ENCODE measurements around the gene IGFBP4.

Gene IGFBP4

DNA sequence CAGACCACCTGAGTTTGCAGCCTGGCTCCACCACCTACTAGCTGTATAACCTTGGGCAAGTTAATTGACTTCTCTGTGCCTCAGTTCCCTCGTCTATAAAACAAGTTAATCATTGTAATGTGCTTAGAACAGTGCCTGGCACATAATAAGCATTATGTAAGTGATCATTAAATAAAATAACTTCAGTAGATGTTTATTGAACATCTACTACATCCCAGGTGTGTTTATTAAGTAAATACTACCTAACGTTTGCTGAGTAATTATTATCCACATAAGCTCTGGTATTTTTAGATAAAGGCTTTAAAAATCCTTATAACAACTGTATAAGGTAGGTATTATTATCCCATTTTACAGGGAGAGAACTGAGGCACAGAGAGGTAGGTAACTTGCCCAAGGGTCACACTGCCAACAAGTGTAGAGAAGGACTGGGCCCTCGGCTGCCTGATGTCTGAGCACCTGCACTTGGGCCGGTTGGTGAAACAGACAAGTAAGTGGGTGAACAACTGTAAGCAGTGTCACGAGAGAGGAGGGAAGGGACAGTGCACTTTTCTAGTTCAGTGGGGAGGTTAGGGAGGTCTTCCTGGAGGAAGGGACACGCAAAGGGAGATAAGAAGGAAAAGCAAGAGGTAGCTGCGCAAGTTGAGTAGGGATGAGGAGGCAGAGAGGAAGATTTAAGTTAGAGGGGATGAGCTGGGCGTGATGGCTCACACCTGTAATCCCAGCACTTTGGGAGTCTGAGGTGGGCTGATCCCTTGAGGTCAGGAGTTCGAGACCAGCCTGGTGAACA is 53.6 kb downstream of the IGFBP4 start:
- no peak for DNase-seq (ENCODE audit: extremely low read depth, low read depth)
- TF ChIP-seq, protein P1, sequence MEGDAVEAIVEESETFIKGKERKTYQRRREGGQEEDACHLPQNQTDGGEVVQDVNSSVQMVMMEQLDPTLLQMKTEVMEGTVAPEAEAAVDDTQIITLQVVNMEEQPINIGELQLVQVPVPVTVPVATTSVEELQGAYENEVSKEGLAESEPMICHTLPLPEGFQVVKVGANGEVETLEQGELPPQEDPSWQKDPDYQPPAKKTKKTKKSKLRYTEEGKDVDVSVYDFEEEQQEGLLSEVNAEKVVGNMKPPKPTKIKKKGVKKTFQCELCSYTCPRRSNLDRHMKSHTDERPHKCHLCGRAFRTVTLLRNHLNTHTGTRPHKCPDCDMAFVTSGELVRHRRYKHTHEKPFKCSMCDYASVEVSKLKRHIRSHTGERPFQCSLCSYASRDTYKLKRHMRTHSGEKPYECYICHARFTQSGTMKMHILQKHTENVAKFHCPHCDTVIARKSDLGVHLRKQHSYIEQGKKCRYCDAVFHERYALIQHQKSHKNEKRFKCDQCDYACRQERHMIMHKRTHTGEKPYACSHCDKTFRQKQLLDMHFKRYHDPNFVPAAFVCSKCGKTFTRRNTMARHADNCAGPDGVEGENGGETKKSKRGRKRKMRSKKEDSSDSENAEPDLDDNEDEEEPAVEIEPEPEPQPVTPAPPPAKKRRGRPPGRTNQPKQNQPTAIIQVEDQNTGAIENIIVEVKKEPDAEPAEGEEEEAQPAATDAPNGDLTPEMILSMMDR (IDR thresholded peaks at IDR 0.05; ENCODE audit: low read depth, low read length): no peak

GRCh38 chr17:40497695-40498094 is 54.4 kb downstream of the IGFBP4 start:
- DNase-seq (ENCODE audit: extremely low read depth, low read depth): no peak
- TF ChIP-seq, protein P1 (IDR thresholded peaks at IDR 0.05; ENCODE audit: low read depth, low read length): no peak

DNA sequence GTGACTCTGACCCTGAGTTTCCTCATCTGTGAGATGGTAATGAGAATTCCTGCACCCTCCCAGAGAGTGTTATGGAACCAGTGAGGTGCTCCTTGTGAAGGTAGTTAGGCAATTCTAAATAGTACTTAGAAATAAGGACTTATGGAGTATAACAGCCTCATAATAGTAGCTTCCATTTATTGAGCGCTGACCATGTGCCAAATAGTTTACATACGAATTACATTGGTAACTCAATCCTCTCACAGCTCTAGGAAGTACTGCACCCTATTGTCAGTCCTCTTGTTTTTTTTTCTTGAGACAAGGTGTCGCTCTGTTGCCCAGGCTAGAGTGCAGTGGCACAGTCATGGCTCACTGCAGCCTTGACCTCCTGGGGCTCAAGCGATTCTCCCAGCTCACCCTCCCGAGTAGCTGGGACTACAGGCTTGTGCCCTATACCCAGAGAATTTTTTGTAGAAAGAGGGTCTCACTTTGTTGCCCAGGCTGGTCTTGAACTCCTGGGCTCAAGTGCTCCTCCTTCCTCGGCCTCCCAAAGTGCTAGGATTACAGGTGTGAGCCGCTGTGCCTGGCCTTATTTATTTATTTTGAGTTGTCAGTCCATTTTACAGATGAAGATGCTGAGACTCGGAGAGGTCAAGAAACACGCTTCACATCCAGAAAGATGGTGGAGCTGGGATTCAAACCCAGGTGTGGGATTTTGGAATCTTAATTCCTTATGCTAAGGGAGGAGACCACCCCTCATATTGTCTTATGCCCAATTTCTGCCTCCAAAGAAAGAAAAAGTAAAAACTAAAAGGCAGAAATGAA is 55.2 kb downstream of the IGFBP4 start:
- TF ChIP-seq, protein P1 (IDR thresholded peaks at IDR 0.05; ENCODE audit: low read depth, low read length): no peak
- DNase-seq (ENCODE audit: extremely low read depth, low read depth): no peak

- TF ChIP-seq, protein P1 (IDR thresholded peaks at IDR 0.05; ENCODE audit: low read depth, low read length): 0 out of 2 replicates have a peak, but pooled peaks have one; percentile 2
Measured at GRCh38 chr17:40499551-40500189, 56.4 kb downstream of the IGFBP4 start.

DNA sequence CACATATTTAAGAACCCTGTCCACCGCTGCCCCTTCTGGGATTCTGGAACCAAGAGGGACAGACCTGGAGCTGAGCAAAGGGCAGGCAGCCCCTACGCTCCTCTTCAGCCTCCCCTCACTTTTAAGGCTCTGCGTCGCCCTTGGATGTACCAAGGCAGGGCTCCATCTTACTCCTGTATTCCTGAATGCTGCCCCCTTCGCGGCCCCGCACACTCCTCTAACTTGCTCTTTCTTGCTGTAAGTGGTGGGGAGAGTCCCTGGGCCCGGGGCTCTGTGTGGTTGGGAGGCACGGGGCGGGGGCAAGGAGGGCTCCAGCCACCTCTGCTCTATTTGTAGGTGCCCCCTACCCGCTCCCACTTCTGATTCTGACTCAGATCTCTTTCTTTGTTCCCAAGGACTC is 56.9 kb downstream of the IGFBP4 start:
- DNase-seq (ENCODE audit: extremely low read depth, low read depth): no peak
- TF ChIP-seq, protein P1 (IDR thresholded peaks at IDR 0.05; ENCODE audit: low read depth, low read length): no peak

More at GRCh38 chr17:40499551-40500189, 56.4 kb downstream of the IGFBP4 start:
- DNase-seq (ENCODE audit: extremely low read depth, low read depth): no peak

- no peak for DNase-seq (ENCODE audit: extremely low read depth, low read depth)
- TF ChIP-seq, protein P1 (IDR thresholded peaks at IDR 0.05; ENCODE audit: low read depth, low read length): no peak
Measured at GRCh38 chr17:40500709-40501108, 57.5 kb downstream of the IGFBP4 start.
